Common myeloid progenitor, CD34-positive (primary cell): ENCODE results near the gene TRIM17.

ENCODE experiments used
- CTCF ChIA-PET: fragments of 350-600 bp; sonication (Branson Sonifier 250); formaldehyde crosslinking; loops from one replicate; lab custom pipeline; 2021; ENCODE audit warnings: antibody characterized with exemption; lab: Charles Lee
- POLR2A ChIA-PET: fragments of 350-600 bp; sonication (Branson Sonifier 250); formaldehyde crosslinking; loops from one replicate; lab custom pipeline; 2021; ENCODE audit warnings: antibody characterized with exemption; lab: Charles Lee
- DNase-seq, 3 donors: peaks; one replicate each; pipeline versions ENCODE4 v3.0.0 to v3.0.0-alpha.2; 2013
- H3K27ac ChIP-seq, 2 experiments: 1 replicate in 1 of 2; 2 replicates in 1 of 2; pipeline ENCODE4 v1.7.0; 2013; ENCODE audit warnings: inconsistent platforms in 2 of 2, low read length in 2 of 2, mild to moderate bottlenecking in 2 of 2, low read depth in 1 of 2, moderate library complexity in 1 of 2; ENCODE audit not compliant: severe bottlenecking in 2 of 2, insufficient read depth in 1 of 2, poor library complexity in 1 of 2
- H3K27me3 ChIP-seq, 5 experiments: replicated peaks in 2 of 5; 1 replicate in 3 of 5; 2 replicates in 2 of 5; pipeline versions ENCODE4 v1.6.1 to v1.7.0; 2013; ENCODE audit warnings: low read length in 4 of 5, mild to moderate bottlenecking in 2 of 5, moderate library complexity in 2 of 5, inconsistent platforms in 1 of 5; ENCODE audit not compliant: insufficient read depth in 5 of 5, control insufficient read depth in 4 of 5
- H3K36me3 ChIP-seq, 4 experiments: 1 replicate in 2 of 4; 2 replicates in 2 of 4; pipeline versions ENCODE4 v1.6.1 to v1.7.0; 2013; ENCODE audit warnings: low read length in 3 of 4, control low read depth in 1 of 4, mild to moderate bottlenecking in 1 of 4; ENCODE audit not compliant: control insufficient read depth in 4 of 4, insufficient read depth in 4 of 4
- H3K4me1 ChIP-seq, 4 experiments: 1 replicate in 3 of 4; 2 replicates in 1 of 4; pipeline versions ENCODE4 v1.6.1 to v1.7.1; 2013; ENCODE audit warnings: low read length in 3 of 4, mild to moderate bottlenecking in 3 of 4, control low read depth in 1 of 4, inconsistent platforms in 1 of 4, moderate library complexity in 1 of 4; ENCODE audit not compliant: control insufficient read depth in 4 of 4, insufficient read depth in 4 of 4; ENCODE audit errors: control extremely low read depth in 1 of 4
- H3K4me3 ChIP-seq, 7 experiments: 1 replicate in 4 of 7; 2 replicates in 3 of 7; pipeline versions ENCODE4 v1.5.1 to v1.7.0; 2013; ENCODE audit warnings: mild to moderate bottlenecking in 7 of 7, low read length in 6 of 7, moderate library complexity in 6 of 7, inconsistent platforms in 2 of 7, low read depth in 2 of 7, control low read depth in 1 of 7; ENCODE audit not compliant: insufficient read depth in 4 of 7, control insufficient read depth in 1 of 7; ENCODE audit errors: extremely low read depth in 1 of 7
- H3K9me3 ChIP-seq, 5 experiments: 1 replicate in 4 of 5; 2 replicates in 1 of 5; pipeline versions ENCODE4 v1.6.1 to v1.7.1; 2013; ENCODE audit warnings: low read length in 4 of 5, mild to moderate bottlenecking in 2 of 5, inconsistent platforms in 1 of 5, low read depth in 1 of 5, moderate library complexity in 1 of 5; ENCODE audit not compliant: control insufficient read depth in 4 of 5, insufficient read depth in 2 of 5; ENCODE audit errors: control extremely low read depth in 1 of 5
- WGBS: methylation state at CpG from one replicate; pipeline ENCODE4 v1.1.5; 2013; ENCODE audit not compliant: insufficient coverage; 5-methylcytosine and 5-hydroxymethylcytosine counted together

The TRIM17 gene

GRCh38 chr1:228428412-228428811, 11.8 kb upstream of the TRIM17 start:
- H3K27me3 ChIP-seq, result peaks cover 0 to 6% (median 4%) of the 10 kb centered on the region in 5 experiments
- WGBS, result 91% methylated on average over 4 of the region's 4 CpGs
- DNase-seq, result no peak
- no peak overlapping the region for H3K27ac ChIP-seq
- ChIA-PET POLR2A (no interaction called here), CTCF (no interaction called here)
- no peak overlapping the region for H3K4me3 ChIP-seq
- H3K36me3 ChIP-seq, result no peaks in the 10 kb centered on the region
- no peaks in the 10 kb centered on the region for H3K4me1 ChIP-seq
- no peaks in the 10 kb centered on the region for H3K9me3 ChIP-seq

- WGBS, result 100% methylated on average over 2 of the region's 5 CpGs
- no peaks in the 10 kb centered on the region for H3K4me1 ChIP-seq
- CTCF ChIA-PET, result interaction anchor here (1.2 kb wide), 1 partner anchor 13 kb away, joined by 3 read pairs; no protein-coding TSS in a partner anchor
- POLR2A ChIA-PET, result no interaction called here
- no peak overlapping the region for H3K4me3 ChIP-seq
- peaks cover 0 to 6% (median 4%) of the 10 kb centered on the region in 5 experiments for H3K27me3 ChIP-seq
- H3K9me3 ChIP-seq, result no peaks in the 10 kb centered on the region
- H3K36me3 ChIP-seq, result no peaks in the 10 kb centered on the region
- H3K27ac ChIP-seq, result no peak overlapping the region
- DNase-seq, result no peak
These were observed 10.0 kb upstream of the TRIM17 start for GRCh38 chr1:228426518-228427175.

- peaks cover 0 to 2% (median 0%) of the 10 kb centered on the region in 5 experiments for H3K9me3 ChIP-seq
- no peak overlapping the region for H3K27ac ChIP-seq
- no peak overlapping the region for H3K4me3 ChIP-seq
- ChIA-PET POLR2A (no interaction called here), CTCF (interaction anchor here (1.0 to 1.7 kb wide), 3 partner anchors 10 to 88 kb away, joined by 3 to 5 read pairs (median 5); no protein-coding TSS in a partner anchor)
- H3K27me3 ChIP-seq, result peaks cover 0 to 7% (median 6%) of the 10 kb centered on the region in 5 experiments
- no peak for DNase-seq
- WGBS, result 98% methylated on average over 57 of the region's 62 CpGs
- H3K36me3 ChIP-seq, result no peaks in the 10 kb centered on the region
- no peaks in the 10 kb centered on the region for H3K4me1 ChIP-seq
These were observed 8.3 kb upstream of the TRIM17 start for GRCh38 chr1:228424685-228425660.

GRCh38 chr1:228423404-228424053, 6.9 kb upstream of the TRIM17 start:
- Histone ChIP-seq H3K9me3 (peaks cover 0 to 2% (median 0%) of the 10 kb centered on the region in 5 experiments), H3K27me3 (peaks cover 0 to 7% (median 4%) of the 10 kb centered on the region in 5 experiments), H3K4me3 (no peak overlapping the region), H3K27ac (no peak overlapping the region), H3K36me3 (no peaks in the 10 kb centered on the region), H3K4me1 (no peaks in the 10 kb centered on the region)
- no peak for DNase-seq
- ChIA-PET POLR2A (no interaction called here), CTCF (interaction anchor here (1.7 kb wide), 1 partner anchor 8 kb away, joined by 5 read pairs; no protein-coding TSS in a partner anchor)
- WGBS, result 100% methylated on average over 4 of the region's 7 CpGs

- POLR2A ChIA-PET, result interaction anchor here (0.6 kb wide), 1 partner anchor 52 kb away, joined by 3 read pairs; no protein-coding TSS in a partner anchor
- no peak overlapping the region for H3K4me3 ChIP-seq
These were observed 4.5 kb upstream of the TRIM17 start for GRCh38 chr1:228420968-228421826.

More at GRCh38 chr1:228420968-228421826, 4.5 kb upstream of the TRIM17 start:
- Histone ChIP-seq H3K27ac (no peak overlapping the region), H3K9me3 (peaks cover 0 to 2% (median 0%) of the 10 kb centered on the region in 5 experiments), H3K27me3 (peaks cover 2 to 26% (median 18%) of the 10 kb centered on the region in 5 experiments), H3K36me3 (no peaks in the 10 kb centered on the region), H3K4me1 (peaks cover 0 to 12% (median 6%) of the 10 kb centered on the region in 4 experiments)
- WGBS, result 88% methylated on average over 6 of the region's 7 CpGs
- peak in 2 of 3 donors; percentile 29 to 48 for DNase-seq
- CTCF ChIA-PET, result interaction anchor here (1.0 to 1.4 kb wide), 5 partner anchors 11 to 42 kb away, joined by 3 to 4 read pairs (median 3); no protein-coding TSS in a partner anchor
